ENCODE results near the gene TEX101. TPM values are rescaled to one million over a fixed set of nuclear protein-coding genes. Genes with fewer than 3 reads are reported as not detected.
"Not testable (repeated sequence)": the region's sequence is repeated elsewhere in the genome, so short reads cannot be mapped to it uniquely, and the experiment has no call there.

The TEX101 gene
- total RNA-seq: not detected

DNA sequence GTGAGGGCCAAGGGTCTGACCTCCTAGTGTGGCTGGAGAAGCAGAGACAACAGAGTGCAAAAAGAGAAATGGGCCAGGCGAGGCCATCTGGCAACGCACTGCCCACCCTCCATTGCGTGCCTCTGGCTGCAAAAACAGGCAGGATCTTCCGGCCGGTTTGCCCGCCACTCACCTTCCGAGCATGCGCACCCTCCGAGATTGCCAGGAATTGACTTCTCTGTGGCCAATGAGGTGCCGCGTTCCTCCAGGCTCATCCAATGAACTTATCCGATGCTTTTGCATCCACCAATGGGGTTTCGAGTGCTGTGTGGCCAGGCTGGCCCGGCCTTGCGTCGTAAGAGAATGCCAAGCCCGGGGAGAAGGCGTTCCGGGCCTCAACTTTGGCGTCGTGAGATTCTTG lies at the start of gene TEX101:
Gene TEX101 (plus strand): TSS at position 337 of the 400 bp plus-strand sequence. CDS start 1,030 bp downstream, outside the sequence.
- DNase-seq: no peak

DNA sequence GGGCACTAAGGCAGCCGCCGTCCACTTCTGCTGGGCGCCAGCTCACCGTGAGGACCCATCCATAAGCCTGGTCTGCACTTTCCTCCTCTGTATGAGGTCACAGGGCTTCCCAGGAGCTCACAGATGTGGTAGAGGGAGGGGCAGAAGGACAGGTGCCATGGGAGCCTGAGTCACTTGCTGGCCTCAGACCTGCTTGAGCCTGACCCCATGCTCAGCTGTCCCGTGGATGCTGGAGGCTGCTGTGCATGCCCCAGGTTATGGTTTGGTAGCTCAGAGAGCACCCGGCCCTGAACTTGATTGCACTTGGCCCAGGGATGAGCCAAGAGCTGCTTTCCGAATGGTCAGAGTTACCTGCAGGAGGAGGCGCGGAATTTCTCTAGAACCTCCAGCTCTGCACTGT lies 49.0 kb upstream of the TEX101 start:
- not testable (repeated sequence) for DNase-seq

DNA sequence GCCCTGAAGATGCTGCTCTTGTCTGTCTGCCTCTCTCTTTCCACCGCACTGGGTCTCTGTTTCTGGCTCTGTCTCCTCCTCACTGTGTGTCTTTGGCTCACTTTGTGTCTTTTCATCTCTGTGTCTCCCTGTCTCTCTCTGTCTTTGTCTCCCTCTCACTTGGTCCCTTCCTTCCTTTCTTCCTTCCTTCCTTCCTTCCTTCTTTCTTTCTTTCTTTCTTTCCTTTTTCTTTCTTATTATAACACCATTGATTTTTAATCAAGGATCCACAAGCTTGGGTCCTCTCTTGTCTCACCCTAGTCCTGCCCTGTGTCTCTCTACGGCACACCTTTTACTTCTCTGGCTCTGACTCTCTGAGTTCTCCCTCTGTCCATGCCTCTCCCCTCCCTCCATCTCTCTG lies 46.9 kb upstream of the TEX101 start:
- no peak for DNase-seq

DNA sequence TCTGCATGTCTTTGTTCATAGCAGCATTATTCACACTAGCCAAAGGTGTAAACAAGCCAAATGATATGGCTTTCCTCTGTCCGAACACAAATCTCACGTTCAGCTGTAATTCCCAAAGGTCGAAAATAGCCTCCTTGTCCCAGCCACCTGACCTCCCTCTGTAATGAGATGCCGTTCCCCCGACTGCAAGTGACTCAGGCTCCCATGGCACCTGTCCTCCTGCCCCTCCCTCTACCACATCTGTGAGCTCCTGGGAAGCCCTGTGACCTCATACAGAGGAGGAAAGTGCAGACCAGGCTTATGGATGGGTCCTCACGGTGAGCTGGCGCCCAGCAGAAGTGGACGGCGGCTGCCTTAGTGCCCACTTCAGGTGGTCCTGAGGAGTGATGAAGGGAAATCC lies 45.8 kb upstream of the TEX101 start:
- not testable (repeated sequence) for DNase-seq

DNA sequence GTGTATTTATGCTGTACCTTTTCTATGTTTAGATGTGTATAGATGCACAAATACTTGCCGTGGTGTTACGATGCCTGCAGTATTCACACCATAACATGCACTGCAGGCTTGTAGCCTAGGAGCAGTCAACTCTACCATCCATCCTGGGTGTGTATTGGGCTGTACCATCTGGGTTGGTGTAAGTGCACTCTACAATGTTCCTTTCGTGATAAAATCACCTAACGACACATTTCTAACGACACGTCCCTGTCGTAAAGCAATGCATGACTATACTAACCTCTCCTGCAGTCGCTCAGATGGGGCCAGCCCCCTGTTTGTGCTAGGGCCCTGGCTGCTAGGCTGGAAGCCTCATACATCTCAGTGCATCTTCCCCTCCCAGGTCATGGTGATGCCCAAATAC lies 42.8 kb upstream of the TEX101 start:
- DNase-seq: no peak

- DNase-seq: no peak
Observed at GRCh38 chr19:43372462-43372861, 42.2 kb upstream of the TEX101 start.

- DNase-seq: not testable (repeated sequence)
Observed at GRCh38 chr19:43377624-43378023, 37.1 kb upstream of the TEX101 start.

- DNase-seq: no peak
Observed at GRCh38 chr19:43380008-43380407, 34.7 kb upstream of the TEX101 start.

GRCh38 chr19:43380771-43381386 lies 33.8 kb upstream of the TEX101 start:
- DNase-seq: no peak

GRCh38 chr19:43382586-43383216 lies 32.0 kb upstream of the TEX101 start:
- DNase-seq: not testable (repeated sequence)

- not testable (repeated sequence) for DNase-seq
Observed at GRCh38 chr19:43383254-43383653, 31.4 kb upstream of the TEX101 start.

DNA sequence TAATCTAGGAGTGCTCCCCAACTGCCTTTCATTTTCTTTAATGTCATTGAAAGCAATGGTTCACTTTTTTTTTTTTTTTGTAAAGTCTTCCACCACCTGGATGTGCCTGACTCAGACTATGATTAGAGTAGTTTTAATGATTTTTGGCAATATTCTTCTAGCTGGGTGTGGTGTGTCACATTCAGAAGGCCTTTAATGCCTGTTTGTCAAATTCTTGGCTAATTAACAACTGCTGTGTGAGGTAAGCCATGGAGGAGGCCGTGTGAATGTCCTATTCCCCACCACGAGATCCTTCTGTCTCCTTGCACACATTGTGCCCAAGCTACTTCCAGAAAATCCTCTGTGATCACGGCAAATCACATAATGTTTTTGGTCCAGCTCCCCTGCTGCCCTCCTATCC lies 30.9 kb upstream of the TEX101 start:
- not testable (repeated sequence) for DNase-seq

DNA sequence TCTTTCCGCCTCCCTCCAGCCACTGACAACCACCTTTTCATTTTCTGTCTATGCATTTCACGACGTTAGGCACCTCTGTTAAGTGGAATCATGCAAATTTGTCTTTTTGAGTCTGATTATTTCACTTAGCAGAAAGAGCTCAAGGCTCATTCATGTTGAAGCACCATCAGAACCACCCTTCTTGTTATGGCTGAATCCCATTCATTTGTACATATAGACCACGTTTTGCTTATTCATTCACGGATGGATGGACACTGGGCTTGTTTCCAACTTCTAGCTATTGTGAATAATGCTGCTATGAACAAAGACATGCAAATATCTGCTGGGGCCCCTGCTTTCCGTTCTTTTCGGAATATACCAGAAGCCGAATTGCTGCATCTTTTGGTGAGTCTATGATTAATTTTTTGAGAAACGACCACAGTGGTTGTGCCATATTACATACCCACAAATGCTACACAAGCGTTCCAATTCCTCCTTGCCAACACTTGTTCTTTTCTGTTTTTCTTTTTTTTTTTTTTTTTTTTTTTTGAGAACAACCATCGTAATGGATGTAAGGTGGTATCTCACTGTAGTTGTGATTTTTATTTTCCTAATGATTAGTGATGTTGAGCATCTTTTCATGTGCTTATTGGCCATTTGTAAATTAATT lies 23.7 kb upstream of the TEX101 start:
- DNase-seq: not testable (repeated sequence)

DNA sequence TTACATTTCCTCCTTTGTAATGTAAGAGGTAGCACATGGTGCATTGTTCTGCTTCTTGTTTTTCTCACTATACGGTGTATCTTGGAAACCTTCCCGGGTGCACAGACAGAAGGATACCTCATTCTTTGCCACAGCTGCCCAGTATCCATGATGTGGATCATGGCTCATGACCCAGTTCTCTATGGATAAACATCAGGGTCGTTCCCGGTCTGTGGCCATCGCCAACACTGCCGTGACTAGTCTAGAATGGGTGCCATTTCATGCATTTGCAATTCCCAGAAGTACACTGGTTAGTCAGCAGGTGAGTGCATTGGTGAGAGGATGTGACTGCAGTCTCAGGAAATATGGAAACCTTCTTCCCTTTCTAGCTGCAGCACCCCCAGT lies 23.1 kb upstream of the TEX101 start:
- DNase-seq: not testable (repeated sequence)

DNA sequence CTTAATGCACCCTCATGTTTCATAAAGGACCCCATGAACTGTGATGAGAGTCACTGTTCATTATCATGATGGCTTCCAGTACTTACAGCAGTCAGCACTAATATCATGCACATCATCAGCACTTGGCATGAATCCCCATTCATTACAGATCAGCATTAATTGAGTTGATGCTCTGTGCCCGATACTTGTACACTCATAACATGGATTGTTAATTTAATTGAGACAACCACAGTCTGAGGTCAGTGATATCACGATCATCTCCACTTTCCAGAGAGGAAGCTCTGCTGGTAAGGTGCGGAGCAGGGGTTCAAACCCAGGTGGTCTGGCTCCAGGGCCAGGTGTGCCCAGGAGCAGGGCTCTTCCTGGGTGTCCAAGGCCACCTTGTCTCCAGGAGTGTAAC lies 21.2 kb upstream of the TEX101 start:
- not testable (repeated sequence) for DNase-seq

DNA sequence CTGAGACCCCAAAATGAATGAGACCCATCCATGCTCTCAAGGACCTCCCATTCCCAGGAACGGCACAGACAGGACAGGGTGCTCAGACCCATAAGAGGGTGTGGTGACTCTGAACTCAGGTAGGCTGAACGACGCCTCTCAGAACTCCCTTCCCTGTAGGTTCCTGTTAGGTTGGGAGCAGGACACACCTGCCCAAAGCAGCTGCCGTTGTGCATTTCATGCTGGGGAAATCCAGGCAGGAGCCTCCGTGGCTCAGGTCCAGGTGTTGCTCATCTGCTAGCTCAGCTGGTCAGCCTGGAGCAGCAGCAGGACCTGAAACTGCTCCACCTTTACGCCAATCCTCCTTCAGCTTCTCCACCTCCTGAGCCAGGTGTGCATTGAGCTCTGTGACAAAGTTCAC lies 19.1 kb upstream of the TEX101 start:
- DNase-seq: no peak

GRCh38 chr19:43406297-43406696 lies 8.4 kb upstream of the TEX101 start:
- no peak for DNase-seq

- no peak for DNase-seq
Observed at GRCh38 chr19:43407416-43408005, 7.2 kb upstream of the TEX101 start.

- DNase-seq: no peak
Observed at GRCh38 chr19:43408043-43408442, 6.6 kb upstream of the TEX101 start.

- DNase-seq: no peak
Observed at GRCh38 chr19:43409415-43409814, 5.3 kb upstream of the TEX101 start.

GRCh38 chr19:43412441-43412840 lies 2.2 kb upstream of the TEX101 start:
- no peak for DNase-seq

- DNase-seq: no peak
Observed at GRCh38 chr19:43416951-43417623, 2.4 kb downstream of the TEX101 start.

- DNase-seq: no peak
Observed at GRCh38 chr19:43420954-43421353, 6.3 kb downstream of the TEX101 start.

Data from effector CD4-positive, alpha-beta T cell (primary cell).